Glutamatergic neuron (in vitro differentiated cells): ENCODE results near the gene CMTM5. TPM values are rescaled to one million over a fixed set of nuclear protein-coding genes. Genes with fewer than 3 reads are reported as not detected.

Source experiments
- DNase-seq: peaks from one replicate; pipeline ENCODE4 v3.0.0; 2022
- H3K27ac Mint-ChIP-seq: one replicate; pipeline ENCODE4 v1.8.0; 2020; ENCODE audit warnings: mild to moderate bottlenecking, mixed read lengths, inconsistent platforms; ENCODE audit not compliant: unreplicated experiment
- H3K27me3 Mint-ChIP-seq: one replicate; pipeline ENCODE4 v1.8.0; 2020; ENCODE audit warnings: mild to moderate bottlenecking, moderate library complexity, mixed read lengths, inconsistent platforms; ENCODE audit not compliant: unreplicated experiment
- H3K36me3 Mint-ChIP-seq: one replicate; pipeline ENCODE4 v1.8.0; 2020; ENCODE audit warnings: mild to moderate bottlenecking, mixed read lengths, inconsistent platforms; ENCODE audit not compliant: unreplicated experiment
- H3K4me1 Mint-ChIP-seq: one replicate; pipeline ENCODE4 v1.8.0; 2020; ENCODE audit warnings: mild to moderate bottlenecking, low read depth, mixed read lengths, inconsistent platforms; ENCODE audit not compliant: unreplicated experiment
- H3K4me3 Mint-ChIP-seq: one replicate; pipeline ENCODE4 v1.8.0; 2020; ENCODE audit warnings: mild to moderate bottlenecking, mixed read lengths, inconsistent platforms; ENCODE audit not compliant: unreplicated experiment
- H3K9me3 Mint-ChIP-seq: one replicate; pipeline ENCODE4 v1.8.0; 2020; ENCODE audit warnings: mild to moderate bottlenecking, moderate library complexity, mixed read lengths, inconsistent platforms; ENCODE audit not compliant: unreplicated experiment
- CTCF ChIP-seq: fragments of 200-600 bp; sonication (generic); IDR thresholded peaks from one replicate; pipeline ENCODE4 v1.5.0; 2021; ENCODE audit not compliant: partially characterized antibody, unreplicated experiment
- total RNA-seq: library from RNA; stranded (reverse); fragmentation: NEBNext Ultra II Directional; extraction: Animal tissue kit (Norgen Biotek cat#: 25700); gene quantifications from one replicate; pipeline ENCODE4 v1.2.1, GENCODE V29; 2021; ENCODE audit not compliant: unreplicated experiment

The CMTM5 gene
- total RNA-seq, 1 donor from 2014 or later: not detected

DNA sequence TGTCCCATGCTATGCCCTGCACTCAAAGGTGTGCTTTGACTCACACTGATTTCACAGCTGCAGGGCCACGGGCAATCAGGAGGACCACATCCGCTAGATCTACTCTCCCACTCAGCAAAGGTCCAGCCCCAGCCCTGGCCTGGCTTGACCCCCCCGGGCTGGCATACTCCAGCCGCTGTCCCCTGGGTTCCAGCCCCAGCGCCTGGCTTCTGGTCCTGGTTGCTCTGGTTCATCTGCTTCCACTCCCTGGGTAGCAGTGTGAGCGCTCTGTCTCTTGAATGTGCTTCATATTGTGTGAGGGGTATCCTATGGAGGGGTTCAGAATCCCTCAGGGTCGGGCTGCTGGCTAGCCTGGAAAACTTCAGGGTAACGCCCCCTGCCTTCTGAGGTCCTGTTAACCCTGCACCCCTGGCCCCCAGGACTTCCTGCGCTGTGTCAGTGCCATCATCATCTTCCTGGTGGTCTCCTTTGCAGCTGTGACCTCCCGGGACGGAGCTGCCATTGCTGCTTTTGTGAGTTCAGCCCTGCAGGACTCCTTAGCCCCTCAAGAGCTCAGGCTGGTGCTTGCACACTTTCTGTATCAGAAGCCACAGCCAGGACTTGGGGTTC, 1.9 kb downstream of the CMTM5 start:
- H3K4me1 Mint-ChIP-seq: peaks cover 31% of the 10 kb centered on the region
- no peaks in the 10 kb centered on the region for H3K36me3 Mint-ChIP-seq
- H3K27ac Mint-ChIP-seq: peak overlapping the region; percentile 2
- H3K27me3 Mint-ChIP-seq: no peaks in the 10 kb centered on the region
- H3K9me3 Mint-ChIP-seq: peaks cover 3% of the 10 kb centered on the region
- no peak for TF ChIP-seq CTCF
- DNase-seq: no peak
- H3K4me3 Mint-ChIP-seq: no peak overlapping the region

- Mint-ChIP-seq H3K9me3 (peaks cover 3% of the 10 kb centered on the region), H3K4me3 (no peak overlapping the region), H3K27me3 (no peaks in the 10 kb centered on the region), H3K4me1 (peaks cover 31% of the 10 kb centered on the region), H3K36me3 (no peaks in the 10 kb centered on the region), H3K27ac (no peak overlapping the region)
- TF ChIP-seq CTCF: peak; percentile 77
- peak; percentile 61 for DNase-seq
Observed at GRCh38 chr14:23379366-23380196, 2.7 kb downstream of the CMTM5 start.

- peaks cover 4% of the 10 kb centered on the region for H3K36me3 Mint-ChIP-seq
- H3K27me3 Mint-ChIP-seq: peaks cover 4% of the 10 kb centered on the region
- peak overlapping the region; percentile 40 for H3K27ac Mint-ChIP-seq
- peak overlapping the region; percentile 36 for H3K4me3 Mint-ChIP-seq
- H3K9me3 Mint-ChIP-seq: peaks cover 7% of the 10 kb centered on the region
- peak; percentile 42 for DNase-seq
- H3K4me1 Mint-ChIP-seq: peaks cover 31% of the 10 kb centered on the region
- peak; percentile 13 for TF ChIP-seq CTCF
Observed at GRCh38 chr14:23380197-23380914, 3.5 kb downstream of the CMTM5 start.

DNA sequence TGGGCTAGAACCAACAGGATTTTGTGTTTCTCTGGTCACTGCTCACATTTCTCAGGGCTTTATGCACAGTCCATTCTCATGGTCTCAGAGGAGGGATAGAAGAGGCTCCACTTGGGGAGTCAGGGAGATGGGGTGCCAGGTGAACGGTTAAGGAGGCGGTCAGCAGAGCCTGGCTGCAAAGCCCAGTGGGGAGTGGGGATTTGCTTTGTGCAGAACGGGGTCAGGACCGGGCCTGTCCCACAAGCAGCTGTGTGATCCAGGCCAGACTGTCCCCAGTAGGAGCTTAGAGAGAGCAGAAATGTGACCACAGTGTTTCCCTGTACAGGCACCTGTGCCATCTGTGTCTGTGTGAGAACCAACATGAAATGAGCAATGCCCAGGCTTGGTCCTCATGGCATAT, 4.1 kb downstream of the CMTM5 start:
- Mint-ChIP-seq H3K4me3 (peak overlapping the region; percentile 36), H3K27me3 (peaks cover 4% of the 10 kb centered on the region), H3K4me1 (peaks cover 31% of the 10 kb centered on the region), H3K9me3 (peaks cover 7% of the 10 kb centered on the region), H3K27ac (peak overlapping the region; percentile 40), H3K36me3 (peaks cover 4% of the 10 kb centered on the region)
- DNase-seq: no peak
- no peak for TF ChIP-seq CTCF
